Fibroblast of skin of scalp (primary cell): ENCODE results near the gene RTL1.
A peak's percentile ranks its signal among the peaks of the same experiment; 100 is the strongest.

Experiments
- DNase-seq: peaks from one replicate; pipeline ENCODE4 v3.0.0-alpha.2; 2013

RTL1 gene

DNA sequence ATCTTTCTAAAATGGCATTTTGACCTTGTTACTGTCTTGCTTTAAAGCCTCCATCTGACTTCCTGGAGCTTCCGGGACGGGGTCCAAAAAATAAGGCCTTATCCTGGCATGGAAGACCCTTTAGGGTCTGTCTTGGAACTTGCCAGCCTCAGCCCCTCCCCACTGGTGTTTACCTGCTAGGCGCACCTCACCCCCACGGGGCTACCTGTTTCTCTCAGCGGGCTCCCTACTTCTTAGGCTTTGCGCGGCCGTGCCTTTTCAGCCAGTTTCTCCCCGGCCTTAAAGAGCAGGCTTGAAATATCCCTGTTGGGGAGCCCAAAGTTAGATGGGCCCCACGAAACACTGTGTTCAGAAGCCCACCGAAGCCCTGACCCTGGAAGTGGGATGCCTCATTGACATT is 5.1 kb downstream of the RTL1 start:
- DNase-seq: no peak

- DNase-seq: no peak
Measured at GRCh38 chr14:100896369-100897060, 7.0 kb downstream of the RTL1 start.

GRCh38 chr14:100895411-100895810 is 8.1 kb downstream of the RTL1 start:
- no peak for DNase-seq

GRCh38 chr14:100894416-100894815 is 9.1 kb downstream of the RTL1 start:
- DNase-seq: no peak

GRCh38 chr14:100893760-100894159 is 9.8 kb downstream of the RTL1 start:
- no peak for DNase-seq

GRCh38 chr14:100893228-100893601 is 10.3 kb downstream of the RTL1 start:
- DNase-seq: no peak

DNA sequence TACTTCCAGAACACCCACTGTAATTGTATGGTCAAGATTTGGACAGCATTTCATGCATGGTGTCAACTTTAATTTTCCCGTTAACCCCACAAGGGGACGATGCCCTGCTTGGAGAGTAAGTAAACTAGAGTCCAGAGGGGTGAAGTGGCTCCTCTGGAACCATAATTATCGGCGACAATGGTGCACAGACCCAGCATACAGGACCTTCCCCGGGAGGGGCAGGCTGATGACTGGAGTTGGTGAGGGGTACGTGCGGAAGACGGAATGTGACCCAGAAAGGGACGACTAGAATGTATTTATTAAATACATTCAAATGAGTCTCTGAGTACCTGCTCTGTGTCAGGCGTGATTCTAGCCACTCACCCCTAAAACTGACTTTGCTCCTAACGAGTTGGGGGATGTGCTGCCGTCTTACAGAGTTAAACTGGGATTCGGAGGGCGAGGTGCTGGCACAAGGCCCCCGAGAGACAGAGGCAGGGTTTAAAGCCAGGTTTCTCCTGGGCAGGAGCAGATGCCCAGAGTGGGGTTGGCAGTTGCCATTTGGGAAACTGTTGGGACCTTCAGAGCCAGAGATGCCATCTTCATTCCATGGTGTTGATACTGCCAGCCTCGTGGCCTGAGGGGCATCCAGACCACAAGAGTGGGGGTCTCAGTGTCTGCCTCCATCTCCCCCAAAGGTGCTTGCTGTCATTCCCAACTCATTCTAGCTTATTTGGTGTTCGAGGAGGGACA is 10.9 kb downstream of the RTL1 start:
- no peak for DNase-seq

- no peak for DNase-seq
Measured at GRCh38 chr14:100891501-100892445, 11.7 kb downstream of the RTL1 start.

DNA sequence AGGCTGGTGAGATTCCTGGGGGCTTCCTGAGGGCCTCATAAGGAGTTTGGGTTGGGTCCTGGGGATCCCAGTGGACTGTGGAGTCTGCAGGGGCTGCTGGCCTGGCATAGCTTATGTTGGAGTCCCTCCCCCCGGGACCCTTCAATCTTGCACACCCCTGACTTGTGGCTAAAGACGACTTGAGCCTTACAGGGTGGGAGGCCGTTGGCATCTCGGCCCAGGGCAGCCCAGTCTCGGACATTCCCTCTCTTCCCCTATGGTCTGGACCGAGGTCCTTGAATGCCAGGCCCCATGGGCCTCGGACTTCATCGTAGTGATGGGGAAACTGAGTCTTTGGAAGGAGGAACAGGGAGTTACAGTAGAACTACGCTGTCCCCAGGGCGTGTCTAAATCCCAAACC is 12.5 kb downstream of the RTL1 start:
- DNase-seq: no peak

- DNase-seq: no peak
Measured at GRCh38 chr14:100890061-100890850, 13.3 kb downstream of the RTL1 start.

- DNase-seq: no peak
Measured at GRCh38 chr14:100889641-100890040, 13.9 kb downstream of the RTL1 start.

GRCh38 chr14:100888789-100889315 is 14.7 kb downstream of the RTL1 start:
- DNase-seq: no peak

- DNase-seq: peak; percentile 40
Measured at GRCh38 chr14:100887728-100888335, 15.7 kb downstream of the RTL1 start.

GRCh38 chr14:100885617-100886016 is 17.9 kb downstream of the RTL1 start:
- DNase-seq: peak; percentile 26

GRCh38 chr14:100885196-100885595 is 18.3 kb downstream of the RTL1 start:
- DNase-seq: no peak

DNA sequence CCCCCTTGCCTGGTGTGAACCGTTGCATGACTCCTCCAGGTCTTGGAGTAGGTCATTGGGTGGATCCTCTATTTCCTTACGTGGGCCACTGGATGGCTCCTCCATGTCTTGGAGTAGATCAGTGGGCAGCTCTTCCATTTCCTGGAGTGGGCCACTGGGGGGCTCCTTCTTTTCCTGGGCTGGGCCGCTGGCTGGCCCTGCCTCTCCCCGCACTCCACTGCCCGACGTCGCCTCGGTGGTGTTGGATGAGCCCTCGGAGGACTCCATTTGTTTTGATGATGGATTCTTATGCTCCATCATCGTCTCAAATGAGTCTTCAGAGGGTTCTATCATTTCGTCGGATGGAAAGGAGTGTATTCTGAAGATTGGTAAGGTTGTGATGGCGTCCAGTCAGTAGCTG is 19.1 kb downstream of the RTL1 start:
- DNase-seq: no peak

GRCh38 chr14:100883789-100884101 is 19.8 kb downstream of the RTL1 start:
- DNase-seq: no peak

DNA sequence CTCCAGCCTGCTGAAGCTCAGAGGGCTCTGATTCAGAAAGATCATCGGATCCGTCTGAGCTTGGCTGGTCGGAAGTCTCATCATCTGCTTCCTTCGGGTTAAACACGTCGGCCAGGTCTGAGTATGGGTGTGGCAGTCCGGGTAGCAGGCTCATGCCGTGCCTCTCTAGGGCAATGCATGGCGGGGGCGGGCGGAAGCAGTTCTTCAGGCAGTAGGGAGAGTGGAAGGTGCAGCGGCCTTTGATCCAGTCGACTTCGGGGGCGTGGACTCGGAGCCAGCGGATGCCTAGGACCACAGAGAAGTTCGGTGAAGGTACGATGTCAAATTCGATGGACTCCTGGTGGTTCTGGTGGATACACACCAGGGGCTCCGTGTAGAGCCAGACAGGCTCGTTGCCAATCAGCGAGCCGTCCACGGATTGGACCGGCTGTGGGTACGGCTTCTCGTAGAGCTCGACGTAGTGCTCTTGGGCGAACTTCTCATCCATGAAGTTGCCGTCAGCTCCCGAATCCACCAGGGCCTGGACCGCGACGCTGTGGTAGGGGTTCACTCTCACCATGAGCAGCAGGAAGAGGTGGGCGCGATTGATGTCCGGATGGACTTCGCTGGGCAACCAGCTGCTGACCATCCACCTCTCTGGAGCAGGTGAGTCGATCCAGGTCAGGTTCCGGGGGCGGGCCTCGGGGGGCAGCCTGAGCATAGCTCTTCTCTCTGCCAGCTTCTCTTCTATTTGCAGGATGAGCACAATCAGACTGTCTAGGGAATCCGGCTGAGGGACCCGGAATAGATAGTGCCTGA is 20.3 kb downstream of the RTL1 start:
- no peak for DNase-seq

- DNase-seq: no peak
Measured at GRCh38 chr14:100882026-100882967, 21.2 kb downstream of the RTL1 start.
